Sigmoid colon (tissue), 4 donors: Measurements from ENCODE around the gene DRAP1.

Experiments
- CTCF ChIP-seq, 4 experiments: fragments of 450-650 bp in 3 of 4; fragments of 200-600 bp in 1 of 4; IDR thresholded peaks; one replicate each; pipeline ENCODE4 v1.5.1; 2016 to 2019; ENCODE audit warnings: antibody characterized with exemption in 4 of 4, mild to moderate bottlenecking in 3 of 4, moderate library complexity in 2 of 4
- POLR2A ChIP-seq, 2 donors: fragments of 450-650 bp; IDR thresholded peaks; one replicate each; pipeline ENCODE4 v1.6.1; 2016; ENCODE audit warnings: antibody characterized with exemption in 2 of 2, mild to moderate bottlenecking in 2 of 2, moderate library complexity in 2 of 2
- POLR2AphosphoS5 ChIP-seq, 4 donors: sonication (generic); formaldehyde crosslinking; IDR thresholded peaks; one replicate each; pipeline ENCODE4 v1.6.1; 2017; ENCODE audit warnings: antibody characterized with exemption in 4 of 4

- TF ChIP-seq POLR2AphosphoS5 (IDR thresholded peaks at IDR 0.05) (no peak), POLR2A (IDR thresholded peaks at IDR 0.05) (no peak), CTCF (IDR thresholded peaks at IDR 0.05) (no peak)
Measured at GRCh38 chr11:65953471-65953870, 34.2 kb downstream of the DRAP1 start.
